Activated T-cell treated with anti-CD3 and anti-CD28 coated beads, Interleukin-2, amount 50 U/mL, for 4 hours (primary cell): ENCODE results near the gene PLCL2. TPM values are rescaled to one million over a fixed set of nuclear protein-coding genes. Genes with fewer than 3 reads are reported as not detected.

Source experiments
- ATAC-seq, 2 donors: fragments of 200-7000 bp; cut with Tn5 transposase; one replicate each; pipeline ENCODE4 v1.10.0; 2021
- DNase-seq: peaks from one replicate; pipeline ENCODE4 v3.0.0-alpha.2; 2020
- H3K27me3 Mint-ChIP-seq: one replicate; pipeline ENCODE4 v1.8.0; 2021; ENCODE audit warnings: low read depth, mixed read lengths
- H3K36me3 Mint-ChIP-seq: one replicate; pipeline ENCODE4 v1.8.0; 2022; ENCODE audit warnings: mixed read lengths; ENCODE audit not compliant: insufficient read depth
- H3K4me1 Mint-ChIP-seq: one replicate; pipeline ENCODE4 v1.8.0; 2021; ENCODE audit warnings: low read depth, mixed read lengths
- H3K4me3 Mint-ChIP-seq: one replicate; pipeline ENCODE4 v1.8.0; 2021; ENCODE audit warnings: mild to moderate bottlenecking, moderate library complexity, mixed read lengths
- H3K9me3 Mint-ChIP-seq: one replicate; pipeline ENCODE4 v1.8.0; 2021; ENCODE audit warnings: mixed read lengths
- total RNA-seq, 3 donors: library from RNA; stranded (reverse); gene quantifications; one replicate each; pipeline ENCODE4 v1.2.1, GENCODE V29; 2021

The PLCL2 gene
- total RNA-seq, 3 donors from 2014 or later, result 12.6 to 14.2 (median 12.7) TPM

- Mint-ChIP-seq H3K36me3 (peaks cover 5% of the 10 kb centered on the region), H3K9me3 (no peaks in the 10 kb centered on the region), H3K4me1 (peaks cover 91% of the 10 kb centered on the region), H3K4me3 (no peak overlapping the region), H3K27me3 (no peaks in the 10 kb centered on the region)
- DNase-seq (no peak), ATAC-seq (no peak)
These were observed 11.4 kb downstream of the PLCL2 start for GRCh38 chr3:16896094-16896627.

GRCh38 chr3:16896820-16897219 is 12.1 kb downstream of the PLCL2 start:
- no peak for ATAC-seq
- no peaks in the 10 kb centered on the region for H3K27me3 Mint-ChIP-seq
- no peaks in the 10 kb centered on the region for H3K9me3 Mint-ChIP-seq
- H3K4me1 Mint-ChIP-seq, result peaks cover 91% of the 10 kb centered on the region
- no peak overlapping the region for H3K4me3 Mint-ChIP-seq
- DNase-seq, result no peak
- H3K36me3 Mint-ChIP-seq, result peaks cover 5% of the 10 kb centered on the region

GRCh38 chr3:16897254-16897926 is 12.6 kb downstream of the PLCL2 start:
- H3K36me3 Mint-ChIP-seq, result peaks cover 5% of the 10 kb centered on the region
- peaks cover 91% of the 10 kb centered on the region for H3K4me1 Mint-ChIP-seq
- H3K9me3 Mint-ChIP-seq, result no peaks in the 10 kb centered on the region
- peak; percentile 42 for DNase-seq
- H3K27me3 Mint-ChIP-seq, result no peaks in the 10 kb centered on the region
- peak overlapping the region; percentile 41 for H3K4me3 Mint-ChIP-seq
- peak; percentile 75 to 77 for ATAC-seq

GRCh38 chr3:16898595-16899395 is 14.0 kb downstream of the PLCL2 start:
- Mint-ChIP-seq H3K4me1 (peaks cover 91% of the 10 kb centered on the region), H3K27me3 (no peaks in the 10 kb centered on the region), H3K4me3 (no peak overlapping the region), H3K9me3 (no peaks in the 10 kb centered on the region), H3K36me3 (peaks cover 2% of the 10 kb centered on the region)
- no peak for ATAC-seq
- no peak for DNase-seq

GRCh38 chr3:16899919-16900318 is 15.2 kb downstream of the PLCL2 start:
- H3K36me3 Mint-ChIP-seq, result peaks cover 6% of the 10 kb centered on the region
- H3K9me3 Mint-ChIP-seq, result no peaks in the 10 kb centered on the region
- H3K27me3 Mint-ChIP-seq, result no peaks in the 10 kb centered on the region
- H3K4me3 Mint-ChIP-seq, result no peak overlapping the region
- ATAC-seq, result no peak
- DNase-seq, result no peak
- H3K4me1 Mint-ChIP-seq, result peaks cover 99% of the 10 kb centered on the region

GRCh38 chr3:16900779-16901440 is 16.2 kb downstream of the PLCL2 start:
- DNase-seq (no peak), ATAC-seq (no peak)
- Mint-ChIP-seq H3K36me3 (peaks cover 6% of the 10 kb centered on the region), H3K4me3 (peak overlapping the region; percentile 39), H3K27me3 (no peaks in the 10 kb centered on the region), H3K4me1 (peaks cover 99% of the 10 kb centered on the region), H3K9me3 (no peaks in the 10 kb centered on the region)

- H3K36me3 Mint-ChIP-seq, result peaks cover 5% of the 10 kb centered on the region
- DNase-seq (peak; percentile 36), ATAC-seq (peak; percentile 67 to 75)
- peaks cover 89% of the 10 kb centered on the region for H3K4me1 Mint-ChIP-seq
- no peak overlapping the region for H3K4me3 Mint-ChIP-seq
- no peaks in the 10 kb centered on the region for H3K9me3 Mint-ChIP-seq
- no peaks in the 10 kb centered on the region for H3K27me3 Mint-ChIP-seq
These were observed 20.0 kb downstream of the PLCL2 start for GRCh38 chr3:16904423-16905417.

- Mint-ChIP-seq H3K4me1 (peaks cover 89% of the 10 kb centered on the region), H3K36me3 (peaks cover 9% of the 10 kb centered on the region), H3K9me3 (no peaks in the 10 kb centered on the region), H3K4me3 (no peak overlapping the region), H3K27me3 (no peaks in the 10 kb centered on the region)
- DNase-seq, result no peak
- ATAC-seq, result no peak
These were observed 20.9 kb downstream of the PLCL2 start for GRCh38 chr3:16905704-16906103.

- Mint-ChIP-seq H3K4me3 (no peak overlapping the region), H3K9me3 (no peaks in the 10 kb centered on the region), H3K4me1 (peaks cover 82% of the 10 kb centered on the region), H3K27me3 (no peaks in the 10 kb centered on the region), H3K36me3 (peaks cover 9% of the 10 kb centered on the region)
- ATAC-seq (no peak), DNase-seq (no peak)
These were observed 21.9 kb downstream of the PLCL2 start for GRCh38 chr3:16906682-16907081.

- Mint-ChIP-seq H3K36me3 (peaks cover 9% of the 10 kb centered on the region), H3K4me3 (no peak overlapping the region), H3K4me1 (peaks cover 79% of the 10 kb centered on the region), H3K27me3 (no peaks in the 10 kb centered on the region), H3K9me3 (no peaks in the 10 kb centered on the region)
- ATAC-seq (peak; percentile 33 to 34), DNase-seq (no peak)
These were observed 22.5 kb downstream of the PLCL2 start for GRCh38 chr3:16907243-16907642.

- H3K4me1 Mint-ChIP-seq, result peaks cover 79% of the 10 kb centered on the region
- ATAC-seq (no peak), DNase-seq (no peak)
- no peaks in the 10 kb centered on the region for H3K27me3 Mint-ChIP-seq
- H3K4me3 Mint-ChIP-seq, result no peak overlapping the region
- H3K9me3 Mint-ChIP-seq, result no peaks in the 10 kb centered on the region
- peaks cover 12% of the 10 kb centered on the region for H3K36me3 Mint-ChIP-seq
These were observed 23.5 kb downstream of the PLCL2 start for GRCh38 chr3:16908016-16908807.

- Mint-ChIP-seq H3K4me3 (no peak overlapping the region), H3K9me3 (no peaks in the 10 kb centered on the region), H3K4me1 (peaks cover 76% of the 10 kb centered on the region), H3K27me3 (no peaks in the 10 kb centered on the region), H3K36me3 (peaks cover 11% of the 10 kb centered on the region)
- DNase-seq (no peak), ATAC-seq (no peak)
These were observed 24.1 kb downstream of the PLCL2 start for GRCh38 chr3:16908896-16909295.

GRCh38 chr3:16909802-16910201 is 25.0 kb downstream of the PLCL2 start:
- Mint-ChIP-seq H3K9me3 (no peaks in the 10 kb centered on the region), H3K27me3 (no peaks in the 10 kb centered on the region), H3K4me1 (peaks cover 74% of the 10 kb centered on the region), H3K36me3 (peaks cover 9% of the 10 kb centered on the region), H3K4me3 (no peak overlapping the region)
- DNase-seq, result no peak
- no peak for ATAC-seq
